Measurements from ENCODE around the gene SFTA2.
"Not testable (repeated sequence)": the region's sequence is repeated elsewhere in the genome, so short reads cannot be mapped to it uniquely, and the experiment has no call there.

DNA sequence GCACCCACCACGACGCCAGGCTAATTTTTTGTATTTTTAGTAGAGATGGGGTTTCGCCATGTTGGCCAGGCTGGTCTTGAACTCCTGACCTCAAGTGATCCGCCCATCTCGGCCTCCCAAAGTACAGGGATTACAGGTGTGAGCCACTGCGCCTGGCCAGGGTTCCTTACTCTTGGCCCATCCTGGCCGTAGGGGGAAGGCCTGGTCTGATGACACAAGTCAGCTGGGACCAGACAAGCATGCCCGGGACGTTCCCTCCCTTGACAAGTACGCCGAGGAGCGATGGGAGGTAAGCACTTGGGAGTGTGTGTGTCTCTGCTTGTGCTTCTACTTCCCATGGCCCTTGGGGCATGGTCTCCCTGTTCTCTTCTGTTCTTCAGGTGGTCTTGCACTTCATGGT lies 21.5 kb downstream of the SFTA2 start:
- TF ChIP-seq EZH2phosphoT487 (IDR thresholded peaks at IDR 0.05; ENCODE audit: insufficient read depth, low read depth); EZH2 (IDR thresholded peaks at IDR 0.05; ENCODE audit: insufficient read depth, poor library complexity, severe bottlenecking): not testable (repeated sequence)

Data from GM23248 (cell line).